ENCODE results near the gene XKR3.

Gene XKR3

DNA sequence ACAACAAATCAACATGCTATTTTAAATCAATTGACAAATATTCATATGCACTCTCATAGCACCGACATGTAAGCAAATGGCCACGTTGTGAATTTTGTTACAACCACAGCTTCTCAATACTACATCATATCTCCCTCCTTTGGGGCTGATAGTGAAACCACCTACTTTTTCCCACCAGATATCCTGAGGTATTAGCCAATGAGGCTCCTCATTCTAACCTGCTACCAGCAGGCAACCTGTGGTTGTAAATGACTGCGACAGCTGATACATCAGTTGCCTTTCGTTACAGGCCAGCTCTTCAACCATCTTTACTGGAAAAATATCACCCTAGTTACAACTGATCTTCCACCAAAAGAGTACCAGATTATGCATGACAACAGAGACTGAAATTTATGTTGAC is 3.7 kb upstream of the XKR3 start:
- TF ChIP-seq EZH2phosphoT487 (conservative IDR thresholded peaks at IDR 0.05; ENCODE audit: low read length), result no peak
- TF ChIP-seq, protein P1, sequence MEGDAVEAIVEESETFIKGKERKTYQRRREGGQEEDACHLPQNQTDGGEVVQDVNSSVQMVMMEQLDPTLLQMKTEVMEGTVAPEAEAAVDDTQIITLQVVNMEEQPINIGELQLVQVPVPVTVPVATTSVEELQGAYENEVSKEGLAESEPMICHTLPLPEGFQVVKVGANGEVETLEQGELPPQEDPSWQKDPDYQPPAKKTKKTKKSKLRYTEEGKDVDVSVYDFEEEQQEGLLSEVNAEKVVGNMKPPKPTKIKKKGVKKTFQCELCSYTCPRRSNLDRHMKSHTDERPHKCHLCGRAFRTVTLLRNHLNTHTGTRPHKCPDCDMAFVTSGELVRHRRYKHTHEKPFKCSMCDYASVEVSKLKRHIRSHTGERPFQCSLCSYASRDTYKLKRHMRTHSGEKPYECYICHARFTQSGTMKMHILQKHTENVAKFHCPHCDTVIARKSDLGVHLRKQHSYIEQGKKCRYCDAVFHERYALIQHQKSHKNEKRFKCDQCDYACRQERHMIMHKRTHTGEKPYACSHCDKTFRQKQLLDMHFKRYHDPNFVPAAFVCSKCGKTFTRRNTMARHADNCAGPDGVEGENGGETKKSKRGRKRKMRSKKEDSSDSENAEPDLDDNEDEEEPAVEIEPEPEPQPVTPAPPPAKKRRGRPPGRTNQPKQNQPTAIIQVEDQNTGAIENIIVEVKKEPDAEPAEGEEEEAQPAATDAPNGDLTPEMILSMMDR (IDR thresholded peaks at IDR 0.05; ENCODE audit: insufficient read depth, low read length, poor library complexity, severe bottlenecking), result no peak
- Histone ChIP-seq H3K36me3 (ENCODE audit: low read length) (no peaks in the 10 kb centered on the region), H3K9me3 (ENCODE audit: insufficient read depth, low read length) (no peaks in the 10 kb centered on the region), H2AFZ (ENCODE audit: low read depth, low read length, severe bottlenecking) (no peak overlapping the region), H3K4me3 (ENCODE audit: insufficient read depth, low read length, poor library complexity, severe bottlenecking) (no peak overlapping the region), H3K79me2 (ENCODE audit: insufficient read depth, low read length) (no peaks in the 10 kb centered on the region), H3K9ac (ENCODE audit: low read length) (no peak overlapping the region), H3F3A (ENCODE audit: insufficient read depth) (no peaks in the 10 kb centered on the region), H3K9me2 (replicated peaks; ENCODE audit: insufficient read depth, low read length) (no peaks in the 10 kb centered on the region), H3K4me2 (ENCODE audit: low read depth, low read length, poor library complexity, severe bottlenecking) (no peak overlapping the region), H3K27me3 (ENCODE audit: low read length) (no peaks in the 10 kb centered on the region), H3K27ac (ENCODE audit: low read depth, low read length) (no peak overlapping the region), H4K20me1 (ENCODE audit: low read depth, low read length) (no peaks in the 10 kb centered on the region)

DNA sequence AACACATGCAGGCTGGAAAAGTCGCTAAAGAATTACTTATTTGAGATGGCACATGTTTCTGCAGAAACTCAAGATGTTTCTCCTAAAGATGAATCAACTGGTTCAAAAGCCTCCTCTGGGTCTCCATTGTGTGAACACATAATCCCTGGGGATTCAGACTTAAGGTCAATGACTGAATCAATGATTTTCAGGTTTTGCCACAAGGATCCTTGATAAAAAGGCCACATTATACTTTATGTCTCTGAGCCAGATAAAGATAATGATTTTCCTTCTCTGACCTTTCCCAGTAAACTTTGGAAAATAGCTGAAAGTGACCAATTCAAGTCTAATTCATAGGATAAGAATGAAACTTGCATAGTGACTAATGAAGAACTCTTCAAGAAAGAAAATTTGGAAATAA is 2.3 kb upstream of the XKR3 start:
- no peaks in the 10 kb centered on the region for H4K20me1 ChIP-seq (ENCODE audit: low read depth, low read length)
- no peak overlapping the region for H2AFZ ChIP-seq (ENCODE audit: low read depth, low read length, severe bottlenecking)
- TF ChIP-seq, protein P1 (IDR thresholded peaks at IDR 0.05; ENCODE audit: insufficient read depth, low read length, poor library complexity, severe bottlenecking), result no peak
- TF ChIP-seq EZH2phosphoT487 (conservative IDR thresholded peaks at IDR 0.05; ENCODE audit: low read length), result no peak
- H3K9me2 ChIP-seq (replicated peaks; ENCODE audit: insufficient read depth, low read length), result no peaks in the 10 kb centered on the region
- H3K27me3 ChIP-seq (ENCODE audit: low read length), result no peaks in the 10 kb centered on the region
- no peaks in the 10 kb centered on the region for H3F3A ChIP-seq (ENCODE audit: insufficient read depth)
- no peak overlapping the region for H3K4me3 ChIP-seq (ENCODE audit: insufficient read depth, low read length, poor library complexity, severe bottlenecking)
- H3K79me2 ChIP-seq (ENCODE audit: insufficient read depth, low read length), result no peaks in the 10 kb centered on the region
- H3K4me2 ChIP-seq (ENCODE audit: low read depth, low read length, poor library complexity, severe bottlenecking), result no peak overlapping the region
- no peak overlapping the region for H3K9ac ChIP-seq (ENCODE audit: low read length)
- H3K36me3 ChIP-seq (ENCODE audit: low read length), result no peaks in the 10 kb centered on the region
- H3K9me3 ChIP-seq (ENCODE audit: insufficient read depth, low read length), result no peaks in the 10 kb centered on the region
- no peak overlapping the region for H3K27ac ChIP-seq (ENCODE audit: low read depth, low read length)

DNA sequence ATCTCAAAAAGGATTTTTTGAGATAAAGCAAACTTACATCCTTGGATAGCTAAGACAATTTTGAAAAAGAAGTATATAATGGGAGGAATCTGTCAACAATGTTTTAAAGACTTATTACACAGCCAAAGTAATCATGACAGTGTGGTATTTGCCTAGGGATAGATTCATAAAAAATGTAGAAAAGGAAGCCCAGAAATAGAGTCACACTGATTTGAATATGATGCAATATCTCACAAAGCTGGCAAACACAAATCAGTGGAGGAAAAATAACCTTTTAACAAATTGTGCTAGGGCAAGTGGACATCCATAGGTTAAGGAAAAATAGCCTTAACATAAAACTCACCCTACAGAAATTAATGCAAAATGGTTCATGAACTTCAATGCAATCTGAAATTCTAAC is 6.0 kb downstream of the XKR3 start:
- H3K9me2 ChIP-seq (replicated peaks; ENCODE audit: insufficient read depth, low read length), result no peaks in the 10 kb centered on the region
- no peaks in the 10 kb centered on the region for H3K27me3 ChIP-seq (ENCODE audit: low read length)
- no peaks in the 10 kb centered on the region for H3F3A ChIP-seq (ENCODE audit: insufficient read depth)
- H4K20me1 ChIP-seq (ENCODE audit: low read depth, low read length), result no peaks in the 10 kb centered on the region
- TF ChIP-seq EZH2phosphoT487 (conservative IDR thresholded peaks at IDR 0.05; ENCODE audit: low read length), result no peak
- TF ChIP-seq, protein P1 (IDR thresholded peaks at IDR 0.05; ENCODE audit: insufficient read depth, low read length, poor library complexity, severe bottlenecking), result no peak
- H3K4me3 ChIP-seq (ENCODE audit: insufficient read depth, low read length, poor library complexity, severe bottlenecking), result no peak overlapping the region
- H3K4me2 ChIP-seq (ENCODE audit: low read depth, low read length, poor library complexity, severe bottlenecking), result peak overlapping the region; percentile 41
- no peak overlapping the region for H3K27ac ChIP-seq (ENCODE audit: low read depth, low read length)
- H3K79me2 ChIP-seq (ENCODE audit: insufficient read depth, low read length), result no peaks in the 10 kb centered on the region
- H2AFZ ChIP-seq (ENCODE audit: low read depth, low read length, severe bottlenecking), result no peak overlapping the region
- H3K9me3 ChIP-seq (ENCODE audit: insufficient read depth, low read length), result no peaks in the 10 kb centered on the region
- H3K36me3 ChIP-seq (ENCODE audit: low read length), result no peaks in the 10 kb centered on the region
- H3K9ac ChIP-seq (ENCODE audit: low read length), result no peak overlapping the region

All from SU-DHL-6 (cell line).